B cell (primary cell): ENCODE data around the gene KCTD2. TPM values are rescaled to one million over a fixed set of nuclear protein-coding genes. Genes with fewer than 3 reads are reported as not detected.
A peak's percentile ranks its signal among the peaks of the same experiment; 100 is the strongest.

Experiments
- ATAC-seq: fragments of 200-7000 bp; cut with Tn5 transposase; one replicate; pipeline ENCODE4 v1.10.0; 2021; ENCODE audit warnings: low read depth, mild to moderate bottlenecking, moderate number of reproducible peaks, moderate library complexity
- CTCF ChIA-PET: fragments of 350-600 bp; sonication (Branson Sonifier 250); formaldehyde crosslinking; loops from one replicate; lab custom pipeline; 2021; ENCODE audit warnings: antibody characterized with exemption, inconsistent platforms; lab: Charles Lee
- POLR2A ChIA-PET: fragments of 350-600 bp; sonication (Branson Sonifier 250); formaldehyde crosslinking; loops from one replicate; lab custom pipeline; 2021; ENCODE audit warnings: antibody characterized with exemption; lab: Charles Lee
- DNase-seq: peaks from one replicate; pipeline ENCODE4 v3.0.0; 2013
- H2AFZ ChIP-seq: 2 replicates; pipeline ENCODE4 v1.6.1; 2012; ENCODE audit warnings: mild to moderate bottlenecking, low read depth, low read length; ENCODE audit not compliant: insufficient read depth, poor library complexity, severe bottlenecking
- H3K27ac ChIP-seq, 2 donors: 1 replicate in 1 of 2; 2 replicates in 1 of 2; pipeline ENCODE4 v1.5.1; 2012 to 2013; ENCODE audit warnings: low read length in 2 of 2, mild to moderate bottlenecking in 2 of 2, moderate library complexity in 1 of 2
- H3K27me3 ChIP-seq, 4 experiments: fragments of 200-600 bp in 1 of 4; sonication (generic) in 1 of 4; replicated peaks in 1 of 4; 1 replicate in 2 of 4; 2 replicates in 2 of 4; pipeline versions ENCODE4 v1.6.1 to v1.7.0; 2013 to 2016; ENCODE audit warnings: low read length in 3 of 4, mild to moderate bottlenecking in 2 of 4, mixed read lengths in 1 of 4, moderate library complexity in 1 of 4; ENCODE audit not compliant: insufficient read depth in 4 of 4, control insufficient read depth in 3 of 4; ENCODE audit errors: control extremely low read depth in 1 of 4
- H3K36me3 ChIP-seq, 2 experiments: replicated peaks in 1 of 2; 1 replicate in 1 of 2; 2 replicates in 1 of 2; pipeline versions ENCODE4 v1.6.1 to v1.7.1; 2013; ENCODE audit warnings: low read length in 1 of 2; ENCODE audit not compliant: insufficient read depth in 2 of 2, control insufficient read depth in 1 of 2; ENCODE audit errors: control extremely low read depth in 1 of 2, extremely low read depth in 1 of 2
- H3K4me1 ChIP-seq, 2 donors: fragments of 200-600 bp in 1 of 2; sonication (generic) in 1 of 2; 1 replicate in 1 of 2; 2 replicates in 1 of 2; pipeline versions ENCODE4 v1.5.1 to v1.6.1; 2013 to 2017; ENCODE audit warnings: low read length in 2 of 2; ENCODE audit not compliant: control insufficient read depth in 2 of 2, insufficient read depth in 2 of 2
- H3K4me2 ChIP-seq: replicated peaks from 2 replicates; pipeline ENCODE3; 2012; ENCODE audit warnings: mild to moderate bottlenecking, low read depth, low read length; ENCODE audit not compliant: poor library complexity, severe bottlenecking
- H3K4me3 ChIP-seq, 5 experiments: fragments of 200-600 bp in 1 of 5; sonication (generic) in 1 of 5; 1 replicate in 3 of 5; 2 replicates in 2 of 5; pipeline versions ENCODE4 v1.5.1 to v1.7.0; 2011 to 2016; ENCODE audit warnings: low read length in 4 of 5, mild to moderate bottlenecking in 4 of 5, low read depth in 2 of 5, control low read depth in 1 of 5, moderate library complexity in 1 of 5; ENCODE audit not compliant: insufficient read depth in 1 of 5; ENCODE audit errors: control extremely low read depth in 1 of 5, extremely low read depth in 1 of 5
- H3K79me2 ChIP-seq: fragments of 200-600 bp; sonication (generic); one replicate; pipeline ENCODE4 v1.6.0; 2016; ENCODE audit warnings: low read length; ENCODE audit not compliant: control insufficient read depth, insufficient read depth
- H3K9ac ChIP-seq: fragments of 200-600 bp; sonication (generic); 2 replicates; pipeline ENCODE4 v1.6.1; 2017; ENCODE audit warnings: mild to moderate bottlenecking, low read length, moderate library complexity
- H3K9me3 ChIP-seq, 3 donors: one replicate each; pipeline versions ENCODE4 v1.6.1 to v1.7.1; 2013; ENCODE audit warnings: low read length in 2 of 3; ENCODE audit not compliant: control insufficient read depth in 2 of 3, insufficient read depth in 1 of 3; ENCODE audit errors: control extremely low read depth in 1 of 3
- H4K20me1 ChIP-seq: 2 replicates; pipeline ENCODE4 v1.6.0; 2012; ENCODE audit warnings: mild to moderate bottlenecking, low read length; ENCODE audit not compliant: insufficient read depth, control insufficient read depth, poor library complexity, severe bottlenecking
- H3K27ac Mint-ChIP-seq: one replicate; pipeline ENCODE4 v1.8.0; 2021; ENCODE audit warnings: mixed read lengths
- H3K27me3 Mint-ChIP-seq: one replicate; pipeline ENCODE4 v1.8.0; 2021; ENCODE audit warnings: mixed read lengths
- H3K4me1 Mint-ChIP-seq: one replicate; pipeline ENCODE4 v1.8.0; 2021; ENCODE audit warnings: mixed read lengths
- H3K4me3 Mint-ChIP-seq: one replicate; pipeline ENCODE4 v1.8.0; 2021; ENCODE audit warnings: mixed read lengths
- H3K9me3 Mint-ChIP-seq: one replicate; pipeline ENCODE4 v1.8.0; 2022; ENCODE audit warnings: mixed read lengths; ENCODE audit not compliant: insufficient read depth
- CTCF ChIP-seq: fragments of 200-600 bp; IDR thresholded peaks from one replicate; pipeline ENCODE4 v1.8.0; 2022; ENCODE audit warnings: antibody characterized with exemption, mild to moderate bottlenecking
- EZH2 ChIP-seq: IDR thresholded peaks from 2 replicates; pipeline ENCODE4 v1.6.1; 2012; ENCODE audit warnings: borderline replicate concordance, low read depth, mild to moderate bottlenecking, moderate library complexity, low read length; ENCODE audit not compliant: insufficient read depth, poor library complexity, severe bottlenecking
- WGBS: methylation state at CpG from one replicate; pipeline ENCODE4 v1.1.5; 2013; ENCODE audit warnings: missing lambda C conversion rate; ENCODE audit not compliant: insufficient coverage; 5-methylcytosine and 5-hydroxymethylcytosine counted together
- intact Hi-C: fragments of 100-400 bp; cut with micrococcal nuclease; formaldehyde crosslinking; loops from one replicate; pipeline ENCODE4 v1.10.0; 2022
- polyA plus RNA-seq: library from polyadenylated mRNA; depleted of rRNA; stranded (reverse); fragments of >200 nt; gene quantifications from 2 replicates; pipeline ENCODE4 v1.2.3, GENCODE V29; 2012
- total RNA-seq, 2 donors: library from RNA; stranded (reverse); fragments of 120-200 nt in 1 of 2; gene quantifications; 1 replicate in 1 of 2; 2 replicates in 1 of 2; pipeline versions ENCODE4 v1.2.3 to v1.2.4, GENCODE V29; 2013 to 2022

The KCTD2 gene
- total and polyA plus RNA-seq, 2 donors (not counting 1 experiment from before 2014, with no cell fraction given) = 15.7 to 23.2 TPM

DNA sequence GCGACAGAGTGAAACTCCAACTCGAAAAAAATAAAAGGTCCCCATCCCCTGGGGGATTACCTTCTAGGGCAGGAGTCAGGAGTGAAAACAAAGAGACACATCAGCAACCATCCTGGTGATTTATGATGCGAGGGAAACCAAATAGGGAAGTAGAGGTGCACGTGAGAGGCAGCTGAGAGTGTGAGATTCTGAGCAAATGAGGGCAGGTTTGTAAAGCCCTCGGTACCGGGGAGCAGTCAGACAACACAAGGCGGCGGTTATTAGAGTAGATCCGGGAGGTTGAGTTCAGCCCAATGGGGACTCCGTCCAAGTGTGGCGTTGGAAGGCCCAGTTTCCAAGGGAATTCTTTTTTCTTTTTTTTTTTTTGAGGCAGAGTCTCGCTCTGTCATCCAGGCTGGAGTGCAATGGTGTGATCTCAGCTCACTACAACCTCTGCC, 55.4 kb downstream of the KCTD2 start:
- H3K4me2 ChIP-seq = peak overlapping the region; percentile 52
- intact Hi-C loops = no loop called here
- peaks cover 0 to 2% (median 0%) of the 10 kb centered on the region in 4 experiments for H3K27me3 ChIP-seq
- peaks cover 10 to 14% of the 10 kb centered on the region in 2 donors for H3K4me1 ChIP-seq
- H3K27ac ChIP-seq = no peak overlapping the region
- TF ChIP-seq EZH2 = no peak
- no peak for TF ChIP-seq CTCF
- H3K4me3 ChIP-seq = no peak overlapping the region
- POLR2A ChIA-PET = interaction anchor here (0.5 to 0.8 kb wide), 3 partner anchors 12 to 265 kb away, joined by 3 to 5 read pairs (median 3); no protein-coding TSS in a partner anchor
- no peak overlapping the region for H2AFZ ChIP-seq
- H3K79me2 ChIP-seq = no peaks in the 10 kb centered on the region
- Mint-ChIP-seq H3K27me3 (no peaks in the 10 kb centered on the region), H3K4me3 (peak overlapping the region; percentile 12), H3K9me3 (no peaks in the 10 kb centered on the region), H3K27ac (peak overlapping the region; percentile 54), H3K4me1 (peaks cover 14% of the 10 kb centered on the region)
- ATAC-seq (peak; percentile 84), DNase-seq (peak; percentile 93)
- no peaks in the 10 kb centered on the region for H4K20me1 ChIP-seq
- H3K9me3 ChIP-seq = no peaks in the 10 kb centered on the region
- no peak overlapping the region for H3K9ac ChIP-seq
- 11% methylated on average over 9 of the region's 12 CpGs for WGBS
- CTCF ChIA-PET = interaction anchor here (0.6 to 4.9 kb wide), 3 partner anchors 9 to 101 kb away, joined by 4 to 32 read pairs (median 9); no protein-coding TSS in a partner anchor
- peaks cover 0 to 2% of the 10 kb centered on the region in 2 experiments for H3K36me3 ChIP-seq
